Urothelium cell line (cell line): Measurements from ENCODE around the gene ZNF683.

Source experiments
- DNase-seq: peaks from one replicate; pipeline ENCODE4 v3.0.0; 2011; ENCODE audit warnings: low spot score, mixed read lengths
- FAIRE-seq: peaks from 2 replicates; lab custom pipeline; 2011; peaks lifted over from hg19 to GRCh38; lab: Jason Lieb, UNC

ZNF683 gene

GRCh38 chr1:26315874-26316850 lies 56.4 kb downstream of the ZNF683 start:
- DNase-seq: no peak

GRCh38 chr1:26314501-26314900 lies 58.0 kb downstream of the ZNF683 start:
- DNase-seq (no peak), FAIRE-seq (no peak)

More at GRCh38 chr1:26315874-26316850, 56.4 kb downstream of the ZNF683 start:
- FAIRE-seq: no peak
